SK-N-SH (cell line): ENCODE results near the gene BEST1.
A peak's percentile ranks its signal among the peaks of the same experiment; 100 is the strongest.

Source experiments
- EP300 ChIP-seq, 2 experiments: IDR thresholded peaks; 2 replicates each; pipeline versions ENCODE4 v1.4.0 to v1.6.1; 2012; ENCODE audit warnings: borderline replicate concordance in 1 of 2, low read depth in 1 of 2, low read length in 1 of 2
- RCOR1 ChIP-seq: fragments of 150-350 bp; IDR thresholded peaks from 2 replicates; pipeline ENCODE4 v1.6.1; 2017; ENCODE audit warnings: antibody characterized with exemption, low read length
- RFX5 ChIP-seq: IDR thresholded peaks from 2 replicates; pipeline ENCODE4 v1.6.1; 2012; ENCODE audit warnings: mild to moderate bottlenecking, improper control_type of control experiment, low read length
- TCF12 ChIP-seq: IDR thresholded peaks from 2 replicates; pipeline ENCODE4 v1.4.0; 2012
- TEAD4 ChIP-seq: IDR thresholded peaks from 2 replicates; pipeline ENCODE4 v1.4.0; 2012; ENCODE audit warnings: mild to moderate bottlenecking, borderline replicate concordance; ENCODE audit not compliant: insufficient read depth
- TF ChIP-seq, protein P1 (sequence below): fragments of 200-600 bp; sonication (generic); IDR thresholded peaks from 2 replicates; pipeline ENCODE4 v1.6.1; 2017; ENCODE audit warnings: antibody characterized with exemption, mild to moderate bottlenecking, moderate library complexity
- TF ChIP-seq, protein P2 (sequence below): IDR thresholded peaks from 2 replicates; pipeline ENCODE4 v1.4.0; 2012; ENCODE audit warnings: low read depth, borderline replicate concordance
- TF ChIP-seq, protein P3 (sequence below): fragments of 150-350 bp; IDR thresholded peaks from 2 replicates; pipeline ENCODE4 v1.6.1; 2016; ENCODE audit warnings: mild to moderate bottlenecking, low read depth, low read length

DNA sequence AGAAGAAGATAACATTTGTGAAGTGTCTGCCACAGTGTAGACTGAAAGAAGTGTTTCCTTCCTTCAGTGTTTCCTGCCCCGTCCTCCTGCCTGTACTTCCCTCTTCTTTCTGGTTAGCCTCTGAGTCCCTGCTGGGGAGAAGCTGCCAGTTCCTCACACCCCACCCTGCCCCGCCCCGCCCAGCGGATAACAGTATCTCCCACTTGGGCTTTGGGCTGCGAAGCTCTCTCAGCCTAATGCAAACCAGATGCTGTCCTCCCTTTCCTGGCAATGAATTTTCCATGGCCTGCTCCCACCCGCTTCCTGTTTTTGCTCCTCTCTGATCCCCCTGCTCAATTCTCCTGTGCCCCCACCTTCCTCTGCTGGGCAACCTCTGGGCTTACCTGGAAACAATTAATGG, 27.6 kb upstream of the BEST1 start:
- TF ChIP-seq, protein P1, sequence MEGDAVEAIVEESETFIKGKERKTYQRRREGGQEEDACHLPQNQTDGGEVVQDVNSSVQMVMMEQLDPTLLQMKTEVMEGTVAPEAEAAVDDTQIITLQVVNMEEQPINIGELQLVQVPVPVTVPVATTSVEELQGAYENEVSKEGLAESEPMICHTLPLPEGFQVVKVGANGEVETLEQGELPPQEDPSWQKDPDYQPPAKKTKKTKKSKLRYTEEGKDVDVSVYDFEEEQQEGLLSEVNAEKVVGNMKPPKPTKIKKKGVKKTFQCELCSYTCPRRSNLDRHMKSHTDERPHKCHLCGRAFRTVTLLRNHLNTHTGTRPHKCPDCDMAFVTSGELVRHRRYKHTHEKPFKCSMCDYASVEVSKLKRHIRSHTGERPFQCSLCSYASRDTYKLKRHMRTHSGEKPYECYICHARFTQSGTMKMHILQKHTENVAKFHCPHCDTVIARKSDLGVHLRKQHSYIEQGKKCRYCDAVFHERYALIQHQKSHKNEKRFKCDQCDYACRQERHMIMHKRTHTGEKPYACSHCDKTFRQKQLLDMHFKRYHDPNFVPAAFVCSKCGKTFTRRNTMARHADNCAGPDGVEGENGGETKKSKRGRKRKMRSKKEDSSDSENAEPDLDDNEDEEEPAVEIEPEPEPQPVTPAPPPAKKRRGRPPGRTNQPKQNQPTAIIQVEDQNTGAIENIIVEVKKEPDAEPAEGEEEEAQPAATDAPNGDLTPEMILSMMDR = no peak
- TF ChIP-seq RCOR1 (no peak), RFX5 (no peak), TCF12 (peak; percentile 96), EP300 (IDR thresholded peaks at IDR 0.05; ENCODE audit: borderline replicate concordance in 1 of 2, low read depth in 1 of 2, low read length in 1 of 2) (no peak; a peak in 1 of 4 replicates), TEAD4 (no peak)
- TF ChIP-seq, protein P2, sequence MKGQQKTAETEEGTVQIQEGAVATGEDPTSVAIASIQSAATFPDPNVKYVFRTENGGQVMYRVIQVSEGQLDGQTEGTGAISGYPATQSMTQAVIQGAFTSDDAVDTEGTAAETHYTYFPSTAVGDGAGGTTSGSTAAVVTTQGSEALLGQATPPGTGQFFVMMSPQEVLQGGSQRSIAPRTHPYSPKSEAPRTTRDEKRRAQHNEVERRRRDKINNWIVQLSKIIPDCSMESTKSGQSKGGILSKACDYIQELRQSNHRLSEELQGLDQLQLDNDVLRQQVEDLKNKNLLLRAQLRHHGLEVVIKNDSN = no peak
- TF ChIP-seq, protein P3, sequence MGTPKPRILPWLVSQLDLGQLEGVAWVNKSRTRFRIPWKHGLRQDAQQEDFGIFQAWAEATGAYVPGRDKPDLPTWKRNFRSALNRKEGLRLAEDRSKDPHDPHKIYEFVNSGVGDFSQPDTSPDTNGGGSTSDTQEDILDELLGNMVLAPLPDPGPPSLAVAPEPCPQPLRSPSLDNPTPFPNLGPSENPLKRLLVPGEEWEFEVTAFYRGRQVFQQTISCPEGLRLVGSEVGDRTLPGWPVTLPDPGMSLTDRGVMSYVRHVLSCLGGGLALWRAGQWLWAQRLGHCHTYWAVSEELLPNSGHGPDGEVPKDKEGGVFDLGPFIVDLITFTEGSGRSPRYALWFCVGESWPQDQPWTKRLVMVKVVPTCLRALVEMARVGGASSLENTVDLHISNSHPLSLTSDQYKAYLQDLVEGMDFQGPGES = no peak
